Smooth muscle cell (in vitro differentiated cells): ENCODE data around the gene TALDO1. TPM values are rescaled to one million over a fixed set of nuclear protein-coding genes. Genes with fewer than 3 reads are reported as not detected.

ENCODE experiments used
- DNase-seq: peaks from one replicate; lab custom pipeline; 2025; ENCODE audit not compliant: unreplicated experiment; lab: John Stamatoyannopoulos, UW
- H2AFZ ChIP-seq: fragments of 200-600 bp; sonication (generic); 2 replicates; pipeline ENCODE4 v1.6.0; 2016; ENCODE audit warnings: antibody characterized with exemption, low read depth, mild to moderate bottlenecking
- H3F3A ChIP-seq: fragments of 200-600 bp; sonication (generic); 2 replicates; pipeline ENCODE4 v1.6.0; 2017; ENCODE audit warnings: antibody characterized with exemption, low read depth
- H3K27ac ChIP-seq: fragments of 200-600 bp; sonication (generic); 2 replicates; pipeline ENCODE4 v1.5.1; 2016; ENCODE audit warnings: low read depth, mild to moderate bottlenecking
- H3K27me3 ChIP-seq: fragments of 200-600 bp; sonication (generic); 2 replicates; pipeline ENCODE4 v1.6.1; 2016; ENCODE audit warnings: low read depth, mild to moderate bottlenecking
- H3K36me3 ChIP-seq: fragments of 200-600 bp; sonication (generic); 2 replicates; pipeline ENCODE4 v1.5.1; 2016; ENCODE audit warnings: low read depth
- H3K4me1 ChIP-seq: fragments of 200-600 bp; sonication (generic); 2 replicates; pipeline ENCODE4 v1.5.1; 2016; ENCODE audit warnings: low read depth
- H3K4me2 ChIP-seq: fragments of 200-600 bp; sonication (generic); 2 replicates; pipeline ENCODE4 v1.6.0; 2016; ENCODE audit warnings: mild to moderate bottlenecking
- H3K4me3 ChIP-seq: fragments of 200-600 bp; sonication (generic); 2 replicates; pipeline ENCODE4 v1.5.1; 2016; ENCODE audit warnings: mild to moderate bottlenecking
- H3K79me2 ChIP-seq: fragments of 200-600 bp; sonication (generic); 2 replicates; pipeline ENCODE4 v1.6.0; 2016; ENCODE audit warnings: low read depth, mild to moderate bottlenecking
- H3K9ac ChIP-seq: fragments of 200-600 bp; sonication (generic); 2 replicates; pipeline ENCODE4 v1.6.0; 2016; ENCODE audit warnings: low read depth
- H3K9me3 ChIP-seq: fragments of 200-600 bp; sonication (generic); replicated peaks from 2 replicates; pipeline ENCODE4 v1.5.1; 2016; ENCODE audit warnings: low read depth
- H4K20me1 ChIP-seq: fragments of 200-600 bp; sonication (generic); 2 replicates; pipeline ENCODE4 v1.6.0; 2016; ENCODE audit warnings: low read depth
- CTCF ChIP-seq: fragments of 200-600 bp; sonication (generic); IDR thresholded peaks from 2 replicates; pipeline ENCODE4 v1.5.1; 2017; ENCODE audit warnings: borderline replicate concordance, mild to moderate bottlenecking, antibody characterized with exemption; ENCODE audit not compliant: insufficient read depth, poor library complexity, severe bottlenecking
- WGBS: methylation state at CpG from one replicate; pipeline ENCODE4 v1.1.7; 2016; ENCODE audit warnings: low lambda C conversion rate; 5-methylcytosine and 5-hydroxymethylcytosine counted together
- polyA plus RNA-seq: library from polyadenylated mRNA; unstranded; fragments of >200 nt; fragmentation: Nextera tagmentation; extraction: Ambion mirVana; gene quantifications from 2 replicates; pipeline ENCODE4 v1.2.1, GENCODE V29; 2016
- total RNA-seq: library from RNA; depleted of rRNA; stranded (reverse); fragments of >200 nt; gene quantifications from 2 replicates; pipeline ENCODE4 v1.2.3, GENCODE V29; 2014

Gene TALDO1
- total and polyA plus RNA-seq, 2 experiments from 2014 or later = 100 to 155 TPM

DNA sequence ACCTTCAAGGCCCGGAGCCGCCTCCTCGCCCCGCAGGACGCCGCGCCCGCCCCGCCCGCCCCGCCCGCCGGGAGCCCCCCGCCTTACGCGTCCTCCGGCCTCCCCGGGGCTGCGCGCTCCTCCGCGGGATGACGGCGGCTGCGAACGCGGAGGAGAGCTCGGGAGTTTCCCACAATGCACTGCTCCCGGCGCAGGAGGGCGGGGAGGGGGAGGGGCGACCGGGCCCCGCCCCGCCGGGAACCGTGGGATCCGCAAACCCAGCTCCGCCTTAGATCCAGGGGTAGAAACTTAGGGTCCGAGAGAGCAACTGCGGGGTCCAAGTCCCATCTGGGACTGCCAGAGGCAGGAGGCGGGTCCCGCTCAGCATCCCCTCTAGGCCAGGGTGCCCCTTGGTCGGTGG, 42.7 kb downstream of the TALDO1 start, which contains the start of gene CEND1:
CEND1 (minus strand) TSS at position 148 of the 400 bp plus-strand sequence. CDS start 1,514 bp downstream, outside the sequence.
- Histone ChIP-seq H4K20me1 (peaks cover 7% of the 10 kb centered on the region), H3F3A (peaks cover 5% of the 10 kb centered on the region), H3K9ac (no peak within 1 kb of the TSS), H3K27ac (no peak within 1 kb of the TSS), H2AFZ (no peak within 1 kb of the TSS), H3K27me3 (no peaks in the 10 kb centered on the region), H3K4me3 (no peak within 1 kb of the TSS), H3K4me2 (no peak within 1 kb of the TSS), H3K9me3 (no peaks in the 10 kb centered on the region), H3K79me2 (no peaks in the 10 kb centered on the region), H3K36me3 (no peaks in the 10 kb centered on the region), H3K4me1 (no peaks in the 10 kb centered on the region)
- DNase-seq = no peak
- TF ChIP-seq CTCF = no peak
- 26% methylated on average over 16 of the region's 44 CpGs for WGBS

DNA sequence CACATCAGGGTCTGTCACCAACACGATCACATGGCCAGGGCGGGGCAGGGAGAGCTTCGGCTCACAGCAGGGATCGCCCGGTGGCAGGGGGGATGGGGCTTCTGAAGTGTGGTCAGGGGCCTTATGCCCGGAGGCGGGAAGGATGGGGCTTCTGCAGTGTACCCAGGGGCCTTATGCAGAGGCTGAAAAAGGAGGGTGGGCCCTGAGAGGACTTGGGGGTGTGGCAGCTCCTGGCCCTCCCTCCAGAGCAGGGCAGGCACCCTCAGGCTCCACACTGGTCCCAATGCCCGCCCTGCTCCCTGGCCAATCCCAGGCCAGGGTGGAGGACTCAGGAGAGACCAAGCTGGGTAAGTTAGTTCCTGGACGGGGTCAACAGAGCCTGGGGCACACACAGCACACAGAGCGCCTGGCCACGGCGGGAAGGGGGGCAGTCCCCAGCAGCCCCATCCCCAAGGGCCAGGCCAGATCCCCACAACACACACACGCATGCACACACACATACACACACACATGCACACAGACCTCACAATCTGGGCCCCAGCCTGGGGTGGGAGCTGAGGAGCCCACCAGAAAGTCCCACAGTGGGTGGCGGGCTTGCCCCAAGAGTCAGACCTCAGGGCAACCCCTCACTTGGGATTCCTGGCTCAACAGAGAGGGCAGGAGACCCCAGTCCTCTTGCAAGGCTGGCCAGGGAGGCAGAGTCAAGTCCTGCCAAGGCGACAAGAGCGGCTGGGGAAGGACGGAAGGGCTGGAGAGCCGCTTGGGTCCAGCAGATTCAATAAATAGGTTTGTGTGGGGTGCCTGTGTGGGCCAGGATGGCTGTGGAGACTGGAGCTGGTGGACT, 43.7 kb downstream of the TALDO1 start:
- Histone ChIP-seq H3K27ac (no peak overlapping the region), H3K36me3 (no peaks in the 10 kb centered on the region), H3K4me1 (peaks cover 5% of the 10 kb centered on the region), H3K27me3 (no peaks in the 10 kb centered on the region), H3K4me2 (no peak overlapping the region), H4K20me1 (peaks cover 11% of the 10 kb centered on the region), H3F3A (peaks cover 5% of the 10 kb centered on the region), H3K4me3 (no peak overlapping the region), H2AFZ (no peak overlapping the region), H3K79me2 (no peaks in the 10 kb centered on the region), H3K9ac (no peak overlapping the region), H3K9me3 (no peaks in the 10 kb centered on the region)
- no peak for DNase-seq
- no peak for TF ChIP-seq CTCF
- WGBS = 72% methylated on average over 17 of the region's 18 CpGs

DNA sequence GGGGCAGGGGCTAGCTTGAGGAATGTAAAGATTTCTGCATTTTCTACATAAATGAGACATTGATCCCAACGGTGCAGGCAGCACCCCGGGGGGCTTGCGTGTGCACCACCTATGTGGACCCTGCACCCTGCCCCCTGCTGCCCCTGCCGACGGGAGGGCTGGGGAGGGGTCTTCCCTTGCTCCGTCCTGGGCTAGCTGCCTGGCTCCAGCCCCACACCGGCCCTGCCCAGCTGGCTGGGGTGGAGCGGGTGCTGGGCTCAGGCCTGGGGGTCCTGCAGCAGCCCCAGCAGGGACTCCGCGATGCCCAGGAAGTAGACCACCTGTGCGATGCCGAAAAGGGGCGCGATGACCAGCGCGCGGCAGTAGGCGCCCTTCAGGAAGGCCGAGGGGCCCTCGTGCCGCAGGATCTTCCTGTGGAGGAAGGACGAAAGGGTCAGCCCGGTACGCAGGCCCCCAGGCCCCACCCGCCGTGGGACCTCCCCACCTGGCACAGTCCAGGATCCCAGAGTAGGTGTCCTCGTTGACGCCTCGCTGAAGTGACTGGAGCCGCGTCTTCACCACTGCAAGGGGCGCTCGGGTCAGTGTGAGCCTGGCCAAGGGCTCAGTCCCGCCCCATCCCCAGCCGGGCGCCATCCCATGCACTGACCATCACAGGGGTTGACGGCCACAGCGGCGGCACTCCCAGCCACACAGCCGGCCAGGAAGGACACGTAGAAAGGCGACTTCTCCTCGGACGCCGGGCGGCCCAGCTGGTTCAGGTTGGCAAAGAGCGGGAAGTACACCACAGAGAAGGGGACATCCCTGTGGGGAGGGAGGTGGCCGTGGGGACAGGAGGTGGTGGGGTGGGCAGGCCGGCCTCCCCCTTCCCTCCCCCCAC, 44.6 kb downstream of the TALDO1 start:
- H3K36me3 ChIP-seq = no peaks in the 10 kb centered on the region
- no peak overlapping the region for H3K4me2 ChIP-seq
- no peaks in the 10 kb centered on the region for H3K9me3 ChIP-seq
- peaks cover 14% of the 10 kb centered on the region for H3K4me1 ChIP-seq
- TF ChIP-seq CTCF = no peak
- peaks cover 19% of the 10 kb centered on the region for H4K20me1 ChIP-seq
- H3F3A ChIP-seq = peaks cover 7% of the 10 kb centered on the region
- no peaks in the 10 kb centered on the region for H3K79me2 ChIP-seq
- 96% methylated on average over 47 of the region's 49 CpGs for WGBS
- H3K27me3 ChIP-seq = no peaks in the 10 kb centered on the region
- no peak overlapping the region for H3K27ac ChIP-seq
- H3K9ac ChIP-seq = no peak overlapping the region
- DNase-seq = no peak
- H2AFZ ChIP-seq = no peak overlapping the region
- no peak overlapping the region for H3K4me3 ChIP-seq
